KOPT-K1 (cell line): Measurements from ENCODE around the gene CDKN2B.
"Not testable (repeated sequence)": the region's sequence is repeated elsewhere in the genome, so short reads cannot be mapped to it uniquely, and the experiment has no call there.

Experiments used
- H3K27ac ChIP-seq: fragments of 200-600 bp; sonication (generic); 2 replicates; pipeline ENCODE4 v1.5.1; 2016; ENCODE audit warnings: antibody characterized with exemption, mild to moderate bottlenecking, low read depth, low read length; ENCODE audit not compliant: poor library complexity, severe bottlenecking
- H3K36me3 ChIP-seq: fragments of 200-600 bp; sonication (generic); 2 replicates; pipeline ENCODE4 v1.5.1; 2017; ENCODE audit warnings: antibody characterized with exemption, mild to moderate bottlenecking, low read length, moderate library complexity; ENCODE audit not compliant: insufficient read depth
- H3K9me3 ChIP-seq: fragments of 200-600 bp; sonication (generic); 2 replicates; pipeline ENCODE4 v1.5.1; 2017; ENCODE audit warnings: antibody characterized with exemption, low read length, mild to moderate bottlenecking; ENCODE audit not compliant: insufficient read depth, poor library complexity, severe bottlenecking

CDKN2B gene

GRCh38 chr9:22008717-22009505 lies at the start of gene CDKN2B:
CDKN2B (minus strand) TSS chr9:22009305; CDS start chr9:22008953, 352 bp downstream.
- peak within 1 kb of the TSS; percentile 43 for H3K27ac ChIP-seq
- H3K36me3 ChIP-seq, result no peaks in the 10 kb centered on the region
- H3K9me3 ChIP-seq, result no peaks in the 10 kb centered on the region

GRCh38 chr9:22057972-22058371 lies 48.9 kb upstream of the CDKN2B start:
- peak overlapping the region; percentile 96 for H3K27ac ChIP-seq
- H3K36me3 ChIP-seq, result peaks cover 63% of the 10 kb centered on the region
- H3K9me3 ChIP-seq, result not testable (repeated sequence)

GRCh38 chr9:22056402-22056801 lies 47.3 kb upstream of the CDKN2B start:
- peaks cover 5% of the 10 kb centered on the region for H3K9me3 ChIP-seq
- H3K36me3 ChIP-seq, result peaks cover 79% of the 10 kb centered on the region
- H3K27ac ChIP-seq, result peak overlapping the region; percentile 96

GRCh38 chr9:22055090-22055489 lies 46.0 kb upstream of the CDKN2B start:
- peaks cover 89% of the 10 kb centered on the region for H3K36me3 ChIP-seq
- peaks cover 5% of the 10 kb centered on the region for H3K9me3 ChIP-seq
- peak overlapping the region; percentile 96 for H3K27ac ChIP-seq

- peaks cover 90% of the 10 kb centered on the region for H3K36me3 ChIP-seq
- H3K9me3 ChIP-seq, result peaks cover 5% of the 10 kb centered on the region
- H3K27ac ChIP-seq, result peak overlapping the region; percentile 96
These were observed 45.4 kb upstream of the CDKN2B start for GRCh38 chr9:22054529-22054928.

- Histone ChIP-seq H3K36me3 (peaks cover 90% of the 10 kb centered on the region), H3K9me3 (peaks cover 3% of the 10 kb centered on the region), H3K27ac (peak overlapping the region; percentile 96)
These were observed 45.0 kb upstream of the CDKN2B start for GRCh38 chr9:22054076-22054475.

GRCh38 chr9:22053178-22053577 lies 44.1 kb upstream of the CDKN2B start:
- no peaks in the 10 kb centered on the region for H3K9me3 ChIP-seq
- H3K27ac ChIP-seq, result peak overlapping the region; percentile 96
- H3K36me3 ChIP-seq, result peaks cover 90% of the 10 kb centered on the region

- H3K36me3 ChIP-seq, result peaks cover 90% of the 10 kb centered on the region
- H3K9me3 ChIP-seq, result no peaks in the 10 kb centered on the region
- peak overlapping the region; percentile 96 for H3K27ac ChIP-seq
These were observed 43.4 kb upstream of the CDKN2B start for GRCh38 chr9:22052376-22052945.

GRCh38 chr9:22050924-22051323 lies 41.8 kb upstream of the CDKN2B start:
- Histone ChIP-seq H3K36me3 (peaks cover 90% of the 10 kb centered on the region), H3K27ac (peak overlapping the region; percentile 96), H3K9me3 (no peaks in the 10 kb centered on the region)

- Histone ChIP-seq H3K36me3 (peaks cover 95% of the 10 kb centered on the region), H3K9me3 (no peaks in the 10 kb centered on the region), H3K27ac (peak overlapping the region; percentile 96)
These were observed 40.3 kb upstream of the CDKN2B start for GRCh38 chr9:22049411-22049810.

GRCh38 chr9:22047596-22047995 lies 38.5 kb upstream of the CDKN2B start:
- Histone ChIP-seq H3K9me3 (no peaks in the 10 kb centered on the region), H3K27ac (peak overlapping the region; percentile 96), H3K36me3 (peaks cover 96% of the 10 kb centered on the region)

GRCh38 chr9:22046243-22046885 lies 37.3 kb upstream of the CDKN2B start:
- peaks cover 96% of the 10 kb centered on the region for H3K36me3 ChIP-seq
- peak overlapping the region; percentile 17 for H3K27ac ChIP-seq
- no peaks in the 10 kb centered on the region for H3K9me3 ChIP-seq

- peaks cover 99% of the 10 kb centered on the region for H3K36me3 ChIP-seq
- H3K27ac ChIP-seq, result no peak overlapping the region
- H3K9me3 ChIP-seq, result no peaks in the 10 kb centered on the region
These were observed 36.3 kb upstream of the CDKN2B start for GRCh38 chr9:22045423-22045822.

- H3K9me3 ChIP-seq, result no peaks in the 10 kb centered on the region
These were observed 35.5 kb upstream of the CDKN2B start for GRCh38 chr9:22044583-22044982.

GRCh38 chr9:22043928-22044327 lies 34.8 kb upstream of the CDKN2B start:
- Histone ChIP-seq H3K9me3 (no peaks in the 10 kb centered on the region), H3K36me3 (peaks cover 99% of the 10 kb centered on the region), H3K27ac (no peak overlapping the region)

More at GRCh38 chr9:22044583-22044982, 35.5 kb upstream of the CDKN2B start:
- H3K36me3 ChIP-seq, result peaks cover 99% of the 10 kb centered on the region
- no peak overlapping the region for H3K27ac ChIP-seq
